GM18907 (cell line): ENCODE results near the gene CISD3.

Experiments used
- ATAC-seq: cut with Tn5 transposase; IDR thresholded peaks from one replicate; pipeline ENCODE4 v1.9.1; 2021; ENCODE audit warnings: mild to moderate bottlenecking, moderate library complexity; ENCODE audit not compliant: unreplicated experiment

Gene CISD3

GRCh38 chr17:38766341-38766740 is 36.2 kb downstream of the CISD3 start:
- ATAC-seq: no peak

GRCh38 chr17:38768417-38768816 is 38.3 kb downstream of the CISD3 start:
- no peak for ATAC-seq

- ATAC-seq: no peak
These were observed 43.1 kb downstream of the CISD3 start for GRCh38 chr17:38773258-38773657.

GRCh38 chr17:38777641-38778250 is 47.6 kb downstream of the CISD3 start:
- no peak for ATAC-seq

GRCh38 chr17:38779965-38780752 is 50.0 kb downstream of the CISD3 start:
- no peak for ATAC-seq

GRCh38 chr17:38783227-38783626 is 53.1 kb downstream of the CISD3 start:
- no peak for ATAC-seq
